ENCODE results near the gene SIX3. TPM values are rescaled to one million over a fixed set of nuclear protein-coding genes. Genes with fewer than 3 reads are reported as not detected.

SIX3 gene
- total and polyA plus RNA-seq, 2 donors (not counting 3 experiments of a cell fraction or from before 2014, with no cell fraction given), result not detected

DNA sequence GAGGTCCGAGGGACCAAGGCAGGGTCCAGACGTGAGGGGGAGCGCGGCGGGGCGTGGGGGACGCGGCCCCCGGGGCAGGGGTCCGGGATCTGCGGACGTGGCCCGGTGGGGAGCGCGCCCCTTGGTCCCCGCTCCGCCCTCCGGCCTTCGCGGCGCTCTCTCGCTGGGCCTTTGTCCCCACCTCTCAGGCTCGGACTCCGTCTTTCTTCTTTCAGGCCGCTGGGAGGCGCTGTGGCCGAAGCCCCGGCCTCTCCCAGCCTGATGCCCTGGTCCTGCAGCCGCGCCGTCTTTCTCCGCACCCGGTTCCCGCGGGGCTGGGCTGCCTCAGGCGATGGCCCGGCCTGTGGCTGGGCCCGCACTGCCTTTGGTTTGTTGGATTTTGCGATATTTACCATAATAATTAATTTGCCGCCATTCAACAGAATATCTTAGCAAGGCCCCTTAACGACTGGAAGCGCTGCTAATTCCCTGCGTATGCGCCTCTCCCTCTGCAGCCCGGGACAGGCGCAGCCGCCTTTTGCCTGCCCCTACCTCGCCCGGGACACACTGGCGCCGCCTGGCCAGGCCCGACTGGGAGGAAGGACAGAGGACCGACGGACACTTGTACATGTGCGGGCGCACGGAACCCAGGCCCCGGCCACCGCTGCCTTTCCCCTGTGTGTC lies 10.8 kb downstream of the SIX3 start:
- Histone ChIP-seq H2AFZ (ENCODE audit: low read depth, low read length) (peak overlapping the region; percentile 41), H3K9ac (replicated peaks; ENCODE audit: extremely low read depth, insufficient read depth, low read length) (no peak overlapping the region), H3K4me3 (replicated peaks in 1 of 3; ENCODE audit: insufficient read depth in 1 of 3, low read depth in 1 of 3, low read length in 3 of 3) (peak overlapping the region in 2 of 3 experiments; percentile 19 to 22), H3K27me3 (ENCODE audit: control insufficient read depth in 2 of 2, insufficient read depth in 2 of 2, low read length in 2 of 2) (peaks cover 72 to 87% of the 10 kb centered on the region in 2 experiments), H3K9me3 (replicated peaks; ENCODE audit: control insufficient read depth, insufficient read depth, low read length) (no peaks in the 10 kb centered on the region), H3K4me2 (ENCODE audit: insufficient read depth, low read length) (peak overlapping the region; percentile 40), H3K79me2 (ENCODE audit: control insufficient read depth, insufficient read depth, low read length) (no peaks in the 10 kb centered on the region), H3K27ac (ENCODE audit: insufficient read depth, low read depth, low read length) (no peak overlapping the region), H3K36me3 (ENCODE audit: control insufficient read depth in 2 of 2, extremely low read depth in 1 of 2, insufficient read depth in 2 of 2, low read length in 2 of 2) (no peaks in the 10 kb centered on the region), H4K20me1 (replicated peaks; ENCODE audit: control insufficient read depth, extremely low read depth, insufficient read depth, low read length) (no peaks in the 10 kb centered on the region), H3K4me1 (ENCODE audit: control insufficient read depth, extremely low read depth, insufficient read depth, low read length) (peaks cover 16% of the 10 kb centered on the region), H3K9me1 (replicated peaks; ENCODE audit: control insufficient read depth, extremely low read depth, insufficient read depth, low read length) (no peaks in the 10 kb centered on the region)
- dilution Hi-C loops (cut with MboI; ENCODE audit: extremely low pct_ligation_motif_present, low sequenced_read_pairs), result no loop called here
- ChIA-PET CTCF (interaction anchor here (0.9 to 2.7 kb wide), 10 partner anchors 14 to 908 kb away, joined by 3 to 21 read pairs (median 4); no protein-coding TSS in a partner anchor), POLR2A (no interaction called here)
- no TSS peak for BruUV-seq (replicated peaks)
- DNase-seq (ENCODE audit: low read depth, low spot score) (peak; percentile 72), FAIRE-seq (peak; percentile 85)
- intact Hi-C loops (cut with micrococcal nuclease), result loop anchor here (2.0 to 10.0 kb wide), 2 partner anchors 783 to 1077 kb away; partner anchors contain the start of gene PPM1B
- TF ChIP-seq POLR2A (IDR thresholded peaks at IDR 0.05; ENCODE audit: low read depth, low read length), result no peak
- TF ChIP-seq GATA2 (IDR thresholded peaks at IDR 0.05; ENCODE audit: insufficient read depth, insufficient read length, low read depth, low read length), result no peak
- no peak for TF ChIP-seq MYC (IDR thresholded peaks at IDR 0.05; ENCODE audit: low read depth, low read length)
- no peak for TF ChIP-seq JUN (IDR thresholded peaks at IDR 0.05; ENCODE audit: borderline replicate concordance, insufficient read depth, insufficient read length, low read depth)
- TF ChIP-seq, protein P1, sequence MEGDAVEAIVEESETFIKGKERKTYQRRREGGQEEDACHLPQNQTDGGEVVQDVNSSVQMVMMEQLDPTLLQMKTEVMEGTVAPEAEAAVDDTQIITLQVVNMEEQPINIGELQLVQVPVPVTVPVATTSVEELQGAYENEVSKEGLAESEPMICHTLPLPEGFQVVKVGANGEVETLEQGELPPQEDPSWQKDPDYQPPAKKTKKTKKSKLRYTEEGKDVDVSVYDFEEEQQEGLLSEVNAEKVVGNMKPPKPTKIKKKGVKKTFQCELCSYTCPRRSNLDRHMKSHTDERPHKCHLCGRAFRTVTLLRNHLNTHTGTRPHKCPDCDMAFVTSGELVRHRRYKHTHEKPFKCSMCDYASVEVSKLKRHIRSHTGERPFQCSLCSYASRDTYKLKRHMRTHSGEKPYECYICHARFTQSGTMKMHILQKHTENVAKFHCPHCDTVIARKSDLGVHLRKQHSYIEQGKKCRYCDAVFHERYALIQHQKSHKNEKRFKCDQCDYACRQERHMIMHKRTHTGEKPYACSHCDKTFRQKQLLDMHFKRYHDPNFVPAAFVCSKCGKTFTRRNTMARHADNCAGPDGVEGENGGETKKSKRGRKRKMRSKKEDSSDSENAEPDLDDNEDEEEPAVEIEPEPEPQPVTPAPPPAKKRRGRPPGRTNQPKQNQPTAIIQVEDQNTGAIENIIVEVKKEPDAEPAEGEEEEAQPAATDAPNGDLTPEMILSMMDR (IDR thresholded peaks at IDR 0.05; ENCODE audit: extremely low read depth in 1 of 2, insufficient read depth in 1 of 2, low read depth in 1 of 2, low read length in 2 of 2), result peak; percentile 86 to 94
- TF ChIP-seq, protein P2, sequence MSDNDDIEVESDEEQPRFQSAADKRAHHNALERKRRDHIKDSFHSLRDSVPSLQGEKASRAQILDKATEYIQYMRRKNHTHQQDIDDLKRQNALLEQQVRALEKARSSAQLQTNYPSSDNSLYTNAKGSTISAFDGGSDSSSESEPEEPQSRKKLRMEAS (IDR thresholded peaks at IDR 0.05; ENCODE audit: insufficient read depth, insufficient read length), result no peak
- no peak for TF ChIP-seq POLR2AphosphoS5 (IDR thresholded peaks at IDR 0.05; ENCODE audit: insufficient read depth, low read depth, low read length)
